Raji (cell line): ENCODE measurements around the gene ISOC2.

Experiments
- POLR2A ChIP-seq: IDR thresholded peaks from 2 replicates; pipeline ENCODE4 v1.6.1; 2011; ENCODE audit warnings: low read depth, low read length, control low read depth; ENCODE audit not compliant: insufficient read depth

ISOC2 gene

DNA sequence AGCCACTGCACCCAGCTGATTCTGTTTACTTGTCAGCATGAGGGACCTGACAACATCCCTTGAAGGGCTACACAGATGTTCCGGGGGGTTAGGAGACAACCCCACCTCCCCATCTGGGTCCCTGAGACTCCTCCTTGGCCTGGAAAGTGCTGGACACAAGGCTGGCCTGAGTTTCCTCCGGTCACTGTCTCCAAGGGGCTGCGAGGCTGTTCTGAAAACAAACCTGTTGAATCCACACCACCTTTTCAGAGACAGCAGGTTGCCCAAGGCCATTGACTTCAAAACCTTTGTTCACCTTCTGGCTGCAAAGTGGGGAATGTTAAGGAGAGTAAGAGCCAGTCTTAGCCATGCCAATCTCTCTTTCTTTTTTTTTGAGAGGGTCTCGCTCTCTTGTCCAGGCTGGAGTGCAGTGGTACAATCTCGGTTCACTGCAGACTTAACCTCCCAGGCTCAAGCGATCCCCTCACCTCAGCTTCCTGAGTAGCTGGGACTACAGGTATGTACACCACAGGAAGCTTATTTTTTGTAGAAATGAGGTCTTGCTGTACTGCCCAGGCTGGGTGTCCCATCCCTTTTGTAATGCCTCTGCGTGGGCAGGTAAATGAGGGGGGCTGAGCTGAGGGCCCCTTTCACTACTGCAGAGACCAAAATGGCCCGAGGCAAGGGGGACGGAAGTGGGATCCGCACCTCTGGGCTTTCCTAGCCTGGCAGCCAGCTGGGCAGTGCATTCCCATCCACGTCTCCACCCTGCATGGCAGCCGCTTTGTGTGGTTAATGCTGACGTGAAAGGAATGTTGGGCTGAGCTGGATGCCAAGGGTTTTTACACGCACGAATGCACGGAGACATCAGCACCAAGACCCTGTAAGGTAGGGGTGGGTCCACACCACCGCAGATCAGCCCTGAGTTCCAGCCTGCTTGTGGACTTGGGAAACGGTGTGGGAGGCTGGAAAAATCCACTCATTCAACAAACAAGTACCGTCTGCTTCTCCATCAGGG, 13.1 kb upstream of the ISOC2 start:
- no peak for TF ChIP-seq POLR2A

DNA sequence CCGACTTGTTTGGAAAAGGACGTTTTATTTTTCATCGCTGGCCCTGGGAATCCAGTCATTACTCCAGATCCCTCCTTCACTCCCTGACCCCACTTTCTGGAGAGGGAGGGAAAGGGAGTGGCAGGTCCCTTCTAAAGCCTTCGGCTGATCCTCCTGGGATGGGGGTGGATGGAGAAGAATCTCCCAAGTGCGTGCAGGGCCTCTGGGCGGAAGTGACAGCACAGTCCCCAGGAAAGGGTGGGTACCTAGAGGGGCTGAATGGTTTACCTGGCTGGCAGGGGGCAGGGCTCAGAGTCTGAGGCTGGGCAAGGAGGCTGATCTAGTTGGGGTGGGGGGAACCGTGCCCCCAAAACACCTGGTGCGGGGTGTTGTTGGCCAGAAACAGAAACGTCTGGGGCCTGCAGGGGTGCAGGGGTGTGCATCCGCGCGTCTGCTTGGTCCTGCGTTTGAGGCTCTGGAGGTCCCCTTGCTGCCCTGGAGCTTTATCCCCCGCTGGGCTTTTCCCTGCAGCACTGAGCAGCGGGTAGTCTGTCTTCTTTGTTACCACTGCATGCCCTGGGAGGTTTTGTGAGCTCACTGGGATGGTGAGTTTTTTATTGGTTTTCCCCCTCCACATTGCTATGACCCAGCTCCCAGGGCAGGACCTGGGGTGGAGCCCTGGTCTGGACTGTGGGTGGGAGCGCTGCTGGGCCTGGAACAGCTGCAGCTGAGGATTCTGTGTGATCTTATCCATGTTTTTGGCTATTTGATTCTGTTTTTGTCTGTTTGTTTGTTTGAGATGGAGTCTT, 12.0 kb upstream of the ISOC2 start:
- TF ChIP-seq POLR2A, result no peak

DNA sequence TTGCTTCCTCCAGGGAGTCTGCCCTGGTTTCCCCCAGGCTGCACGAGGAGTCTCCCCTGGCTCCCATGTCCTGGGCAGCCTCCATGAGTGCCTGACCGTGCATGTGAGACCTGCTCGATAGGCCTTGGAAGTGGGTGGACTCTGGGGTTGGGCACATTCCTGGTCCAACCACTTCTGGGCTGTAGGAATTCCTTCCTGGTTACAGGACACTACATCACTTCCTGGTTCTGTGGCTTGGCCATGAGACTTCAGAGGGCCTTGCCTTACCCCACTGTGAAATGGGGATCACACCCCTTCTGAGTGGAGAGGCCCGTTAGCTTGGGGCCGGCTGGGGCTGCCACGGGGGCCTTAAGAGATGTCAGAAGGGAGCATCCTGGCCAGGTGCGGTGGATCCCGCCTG, 11.0 kb upstream of the ISOC2 start:
- no peak for TF ChIP-seq POLR2A

DNA sequence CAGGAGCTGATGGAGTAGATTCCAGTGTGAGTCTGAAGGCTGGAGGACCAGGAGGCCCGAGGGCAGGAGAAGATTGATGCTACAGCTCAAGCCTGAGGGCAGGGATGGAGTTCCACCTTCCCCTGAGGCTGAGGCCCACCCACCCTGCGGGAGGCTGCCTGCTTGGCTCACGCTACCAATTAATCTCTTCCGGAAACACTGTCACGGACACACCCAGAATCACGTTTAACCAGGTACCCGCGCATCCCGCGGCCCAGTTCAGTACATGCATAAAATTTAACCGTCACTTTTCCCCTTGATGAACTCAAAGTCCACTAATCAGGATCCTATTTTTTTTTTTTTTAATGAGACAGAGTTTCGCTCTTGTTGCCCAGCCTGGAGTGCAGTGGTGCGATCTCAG, 9.8 kb upstream of the ISOC2 start:
- TF ChIP-seq POLR2A, result no peak

DNA sequence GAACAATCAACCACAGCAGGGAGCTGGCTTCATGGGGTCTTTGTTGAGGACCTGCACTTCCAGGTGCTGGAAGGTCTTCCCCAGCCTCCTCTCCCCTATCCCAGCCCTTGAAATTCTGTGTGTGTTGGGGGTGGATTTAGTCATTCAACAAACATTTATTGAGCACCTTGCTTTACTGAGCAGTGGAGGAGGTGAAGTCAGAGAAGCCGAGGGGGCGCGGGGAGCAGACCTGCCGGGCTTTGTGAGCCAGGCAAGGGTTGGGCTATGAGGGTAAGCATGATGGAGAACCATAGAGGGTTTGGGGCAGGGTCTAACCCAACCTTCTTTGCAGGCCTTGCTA, 6.6 kb upstream of the ISOC2 start:
- no peak for TF ChIP-seq POLR2A

DNA sequence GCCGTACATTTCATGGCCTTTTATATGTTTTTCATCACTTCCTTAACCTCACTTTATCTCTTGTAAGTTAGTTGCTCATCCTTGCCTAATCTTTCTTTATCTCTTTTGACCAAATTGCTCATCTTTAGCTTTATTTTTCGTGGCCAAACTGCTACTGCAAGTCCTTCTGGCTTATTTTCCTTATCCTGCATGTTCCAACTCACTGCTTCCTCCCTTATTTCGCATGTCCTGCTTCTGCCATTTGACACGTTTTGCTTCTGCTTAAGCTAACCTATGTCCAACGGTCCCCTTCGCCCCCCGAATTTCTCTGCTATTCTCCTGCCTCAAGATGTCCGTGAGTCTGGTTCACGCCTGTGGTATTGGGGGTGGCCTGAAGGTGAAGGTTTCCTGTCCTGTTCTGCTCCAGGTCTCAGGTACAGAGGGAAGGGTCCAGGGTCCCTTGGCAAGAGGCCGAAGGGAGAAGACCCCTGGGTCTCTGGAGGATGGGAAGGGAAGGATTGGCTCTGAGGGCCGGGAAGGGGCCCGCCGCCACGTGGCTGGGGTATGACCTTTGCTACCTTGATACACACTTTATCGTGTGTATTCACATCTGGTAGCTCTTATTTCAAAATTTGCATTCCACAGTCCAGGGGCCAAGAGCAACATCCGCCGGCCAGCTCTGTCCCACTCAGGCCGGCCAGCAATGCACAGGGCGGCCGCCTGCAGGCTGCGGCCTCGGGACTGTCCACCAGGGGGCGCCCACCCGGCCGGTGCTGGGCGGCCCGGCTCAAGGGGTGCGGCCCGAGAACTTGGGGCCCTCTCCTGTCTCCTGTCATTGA, 6.0 kb upstream of the ISOC2 start:
- no peak for TF ChIP-seq POLR2A

DNA sequence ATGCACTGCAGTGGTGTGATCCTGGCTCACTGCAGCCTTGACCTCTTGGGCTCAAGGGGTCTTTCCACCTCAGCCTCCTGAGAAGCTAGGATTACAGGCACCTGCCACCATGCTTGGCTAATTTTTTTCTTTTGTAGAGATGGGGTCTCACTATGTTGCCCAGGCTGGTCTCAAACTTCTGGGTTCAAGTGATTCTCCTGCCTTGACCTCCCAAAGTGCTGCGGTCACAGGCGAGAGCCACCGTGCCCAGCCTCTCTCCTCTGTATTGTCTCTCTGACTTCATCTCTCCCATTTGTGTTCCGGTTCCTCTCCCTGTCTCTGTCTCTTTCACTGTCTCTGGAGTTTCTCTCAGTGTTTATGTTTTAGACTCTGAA, 4.8 kb upstream of the ISOC2 start:
- no peak for TF ChIP-seq POLR2A

DNA sequence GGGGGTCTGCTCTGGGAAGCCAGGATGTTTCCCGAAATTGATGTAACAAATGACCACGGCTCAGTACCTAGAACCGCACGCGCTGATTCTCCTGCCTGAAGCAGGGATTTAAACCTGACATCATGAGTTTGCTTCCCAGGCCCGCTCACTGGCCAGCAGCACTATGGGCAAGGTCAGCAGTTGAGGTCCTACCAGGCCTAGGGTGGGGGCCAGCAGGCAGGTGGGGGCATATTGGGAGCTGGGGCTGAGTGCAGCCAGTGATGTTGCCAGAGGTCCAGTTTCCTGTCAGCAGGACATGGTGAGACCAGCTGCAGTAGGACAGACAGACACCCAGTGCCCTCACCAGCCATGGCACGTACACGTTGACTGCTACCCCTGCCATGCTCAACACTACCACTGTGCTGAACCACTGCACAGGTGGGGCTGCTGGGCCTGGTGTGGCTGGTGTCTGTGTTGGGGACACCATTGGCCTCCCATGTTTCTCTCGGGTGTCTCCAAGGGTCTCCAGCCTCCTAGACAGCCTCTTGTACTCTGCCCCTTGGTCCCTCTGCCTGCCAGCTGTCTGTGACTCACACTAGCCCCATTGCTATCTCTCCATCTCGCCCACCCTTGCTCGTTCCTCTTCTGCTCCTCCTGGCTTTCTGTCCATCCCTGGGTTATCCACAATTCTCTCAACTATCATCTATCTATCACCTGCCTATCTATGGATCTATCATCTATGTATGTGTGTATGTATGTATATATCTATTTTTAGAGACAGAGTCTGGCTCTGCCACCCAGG, 4.2 kb upstream of the ISOC2 start:
- TF ChIP-seq POLR2A, result no peak

DNA sequence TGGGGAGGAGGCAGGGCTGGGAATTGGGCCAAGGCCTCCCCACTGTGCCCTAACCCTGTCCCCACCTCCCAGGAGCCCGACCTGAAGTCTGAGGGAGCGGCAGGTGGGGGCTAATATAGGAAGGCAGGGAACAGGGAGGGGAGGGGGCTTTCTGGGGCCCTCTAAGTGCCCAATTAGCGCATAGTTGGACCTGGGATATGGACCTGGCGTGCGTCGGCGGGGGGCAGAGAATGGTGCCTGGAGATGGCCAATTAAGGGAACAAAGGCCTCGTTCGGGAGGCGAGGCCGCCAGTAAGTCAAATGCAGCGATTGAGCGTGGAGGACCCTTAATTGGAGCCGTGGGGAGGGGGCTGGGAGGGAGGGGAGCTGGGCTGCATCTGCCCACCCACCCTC, 3.2 kb upstream of the ISOC2 start, which contains the start of gene C19orf85:
Gene C19orf85, minus strand, starts transcription at position 90 of the 393 bp plus-strand sequence. CDS start 197 bp downstream, outside the sequence.
- TF ChIP-seq POLR2A, result no peak

DNA sequence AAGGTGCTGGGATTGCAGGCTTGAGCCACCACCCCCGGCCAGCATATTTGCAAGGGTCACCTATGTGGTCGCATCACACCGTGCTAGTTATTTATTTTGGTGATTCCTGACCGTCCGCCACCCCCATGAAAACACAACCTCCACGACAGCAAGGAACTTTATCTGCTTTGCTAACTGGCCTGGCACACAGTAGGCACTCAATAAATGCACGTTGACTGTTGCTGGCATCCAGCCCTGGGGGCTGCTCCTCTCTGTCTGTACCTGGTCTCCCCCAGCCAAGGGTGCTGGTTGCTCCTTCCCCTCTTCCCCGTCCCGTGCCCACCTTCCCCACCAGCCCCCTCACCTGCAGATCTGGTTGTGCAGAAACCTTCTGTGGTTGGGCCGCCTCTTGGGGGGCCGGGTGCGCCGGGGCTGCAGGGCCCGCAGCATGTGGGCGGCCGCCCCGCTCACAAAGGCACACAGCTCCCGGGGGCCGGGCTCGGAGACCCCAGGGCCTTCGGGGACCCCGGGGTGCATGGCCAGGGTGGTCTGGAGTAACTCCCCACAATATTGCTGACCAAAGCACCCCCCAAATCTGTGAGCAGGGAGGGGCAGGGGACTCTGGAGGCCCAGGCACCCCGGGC, 2.7 kb upstream of the ISOC2 start:
- no peak for TF ChIP-seq POLR2A

DNA sequence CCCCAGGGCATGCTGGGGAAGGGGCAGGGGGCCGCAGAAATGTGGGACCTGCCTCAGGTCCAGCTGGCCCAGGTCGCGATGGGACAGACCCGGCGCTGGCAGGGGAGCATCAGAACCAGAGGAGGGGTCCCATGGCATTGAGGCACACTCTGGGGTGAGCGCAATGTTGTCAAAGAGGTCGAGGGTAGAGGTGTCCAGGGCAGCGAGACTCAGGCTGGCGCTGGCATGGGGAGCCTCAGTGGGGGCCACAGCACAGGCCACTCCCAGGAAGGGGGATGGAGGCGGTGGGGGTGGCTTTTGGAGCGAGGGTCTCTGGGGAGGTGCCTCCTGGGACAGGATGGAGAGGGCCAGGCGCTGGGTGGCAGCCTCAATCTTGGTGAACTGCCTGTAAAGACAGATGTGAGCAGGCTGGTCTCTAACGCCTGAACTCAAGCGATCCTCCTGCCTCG, 2.2 kb upstream of the ISOC2 start:
- TF ChIP-seq POLR2A, result no peak

DNA sequence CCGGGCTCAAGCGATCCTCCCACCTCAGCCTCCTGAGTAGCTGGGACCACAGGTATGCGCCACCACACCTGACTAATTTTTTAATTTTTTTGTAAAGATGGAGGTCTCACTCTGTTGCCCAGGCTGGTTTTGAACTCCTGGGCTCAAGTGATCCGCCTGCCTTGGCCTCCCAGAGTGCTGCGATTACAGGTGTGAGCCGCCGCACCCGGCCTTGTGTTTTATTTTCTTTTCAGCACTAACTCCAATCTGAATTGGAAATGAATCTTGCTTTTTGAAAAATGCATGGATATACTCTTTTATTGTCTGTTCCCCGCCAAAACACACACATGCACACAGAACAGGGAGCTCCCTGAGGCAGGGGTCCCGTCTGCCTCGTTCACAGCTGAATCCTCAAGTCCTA, 1.3 kb upstream of the ISOC2 start:
- no peak for TF ChIP-seq POLR2A

DNA sequence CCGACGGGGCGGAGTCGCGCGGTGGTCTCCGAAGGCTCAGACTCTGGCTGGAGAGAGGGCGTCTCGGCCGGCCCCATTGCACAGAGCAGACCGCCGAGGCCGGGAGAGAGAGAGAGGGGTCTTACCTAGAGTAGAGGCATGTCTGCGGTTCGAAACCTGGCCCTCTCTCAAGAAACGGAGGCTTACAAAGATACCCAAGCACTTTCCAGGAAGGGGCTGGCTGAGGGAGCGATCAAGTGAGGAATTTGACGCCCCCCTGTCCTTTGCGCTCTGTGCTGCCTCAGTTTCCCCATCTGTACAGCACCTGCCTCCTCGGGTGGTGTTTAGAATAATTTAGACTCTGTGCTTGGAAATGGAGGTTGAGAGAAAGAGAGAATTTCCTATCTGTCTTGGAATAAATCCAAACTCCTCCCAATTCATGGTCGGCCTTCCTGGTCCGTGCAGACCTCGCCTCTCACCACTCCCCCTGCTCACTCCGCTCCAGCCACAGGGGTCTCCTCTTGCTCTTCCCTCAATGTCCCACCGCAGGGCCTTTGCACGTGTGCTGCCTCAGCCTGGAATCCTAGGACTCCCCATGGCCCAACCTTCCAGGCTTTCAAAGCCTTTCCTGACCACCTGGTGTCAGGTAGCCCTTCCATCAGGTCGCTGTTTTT, 658 bp upstream of the ISOC2 start:
- TF ChIP-seq POLR2A, result peak; percentile 59
